ENCODE measurements around the gene UBC. TPM values are rescaled to one million over a fixed set of nuclear protein-coding genes. Genes with fewer than 3 reads are reported as not detected.

The UBC gene
- 2,267 and 3,029 TPM in 2 replicates for total RNA-seq

DNA sequence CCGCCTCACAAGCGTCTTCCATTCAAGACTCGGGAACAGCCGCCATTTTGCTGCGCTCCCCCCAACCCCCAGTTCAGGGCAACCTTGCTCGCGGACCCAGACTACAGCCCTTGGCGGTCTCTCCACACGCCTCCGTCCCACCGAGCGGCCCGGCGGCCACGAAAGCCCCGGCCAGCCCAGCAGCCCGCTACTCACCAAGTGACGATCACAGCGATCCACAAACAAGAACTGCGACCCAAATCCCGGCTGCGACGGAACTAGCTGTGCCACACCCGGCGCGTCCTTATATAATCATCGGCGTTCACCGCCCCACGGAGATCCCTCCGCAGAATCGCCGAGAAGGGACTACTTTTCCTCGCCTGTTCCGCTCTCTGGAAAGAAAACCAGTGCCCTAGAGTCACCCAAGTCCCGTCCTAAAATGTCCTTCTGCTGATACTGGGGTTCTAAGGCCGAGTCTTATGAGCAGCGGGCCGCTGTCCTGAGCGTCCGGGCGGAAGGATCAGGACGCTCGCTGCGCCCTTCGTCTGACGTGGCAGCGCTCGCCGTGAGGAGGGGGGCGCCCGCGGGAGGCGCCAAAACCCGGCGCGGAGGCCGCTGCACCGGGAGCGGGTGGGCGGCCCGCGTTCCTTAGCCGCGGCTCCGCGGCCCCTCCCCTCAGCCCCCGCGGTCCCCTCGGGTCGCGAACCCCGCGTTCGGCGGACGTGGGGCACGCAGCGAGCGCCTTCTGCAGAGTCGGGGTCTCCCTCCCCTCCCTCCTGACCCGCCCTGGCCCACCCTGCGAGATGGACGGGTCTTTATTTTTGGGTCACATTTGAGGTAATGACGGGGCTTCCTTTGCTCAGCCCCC lies at the start of gene UBC:
TSS of gene UBC (minus strand) at position 259 of the 847 bp plus-strand sequence. CDS start 879 bp downstream, outside the sequence.

DNA sequence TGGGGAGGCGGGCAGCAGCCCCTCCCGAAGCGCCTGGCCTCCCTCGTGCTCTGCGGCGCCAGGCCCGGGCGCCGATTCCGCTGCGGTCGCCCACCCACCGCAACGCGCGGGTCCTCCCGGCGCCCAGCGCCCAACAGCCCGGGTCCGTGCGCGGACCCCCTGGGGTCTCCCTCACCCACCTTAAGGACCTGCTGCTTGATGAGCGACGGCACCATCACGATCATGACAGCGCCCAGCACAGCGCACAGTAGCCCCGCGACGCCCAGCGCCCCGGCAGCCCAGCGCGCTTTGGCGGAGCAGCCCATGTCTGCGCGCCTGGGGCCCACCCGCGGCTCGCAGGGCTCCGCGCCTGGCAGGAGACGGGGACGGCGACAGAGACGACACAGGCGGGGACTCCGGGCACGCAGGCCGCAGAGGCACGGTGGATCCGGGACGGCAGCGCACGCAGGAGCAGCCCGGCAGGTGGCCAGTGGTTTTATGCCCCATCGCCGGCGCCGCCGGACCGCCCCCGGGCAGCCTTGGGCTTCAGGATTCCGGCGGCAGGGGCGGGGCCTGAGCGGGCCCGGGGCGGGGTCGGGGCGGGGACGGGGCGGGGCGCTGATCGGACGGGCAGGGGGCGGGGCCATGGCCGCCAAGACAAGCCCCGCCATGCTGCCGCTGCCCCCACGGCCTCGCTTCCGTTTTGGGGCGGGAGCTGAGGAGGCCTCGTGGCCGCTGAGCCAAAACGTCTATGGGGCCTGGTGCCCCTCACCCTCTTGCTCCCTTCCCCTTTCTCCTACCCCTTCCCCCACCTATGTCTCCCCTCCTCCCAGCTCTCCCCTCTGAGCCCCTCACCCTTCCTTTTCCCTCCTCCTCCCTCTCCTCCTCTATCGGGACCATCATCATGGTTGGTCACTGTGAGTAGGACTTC lies 50.8 kb downstream of the UBC start, which contains the start of gene SCARB1:
TSS of gene SCARB1 (minus strand) at position 449 of the 910 bp plus-strand sequence. CDS start at position 305, 144 bp downstream.

Other genes starting within 250 kb of the UBC start
- 10.7 and 21.2 TPM in 2 replicates for gene SCARB1, start 50.8 kb downstream of the UBC start, total RNA-seq
- 17.7 and 23.1 TPM in 2 replicates for gene DHX37, start 74.5 kb upstream of the UBC start, total RNA-seq
- 11.1 and 16.6 TPM in 2 replicates for gene BRI3BP, start 79.0 kb upstream of the UBC start, total RNA-seq
- 30.5 and 50.4 TPM in 2 replicates for gene AACS, start 150.8 kb upstream of the UBC start, total RNA-seq

Measured in tracheal epithelial cell (primary cell).